Measurements from ENCODE around the gene DNM1. TPM values are rescaled to one million over a fixed set of nuclear protein-coding genes. Genes with fewer than 3 reads are reported as not detected.
"Not testable (repeated sequence)": the region's sequence is repeated elsewhere in the genome, so short reads cannot be mapped to it uniquely, and the experiment has no call there.

Gene DNM1
- total RNA-seq, 1 donor from 2014 or later = 0.13 TPM

GRCh38 chr9:128222880-128223670 is 19.9 kb downstream of the DNM1 start:
- no peak for DNase-seq (ENCODE audit: low read depth in 2 of 2)

- no peak for DNase-seq (ENCODE audit: low read depth in 2 of 2)
Observed at GRCh38 chr9:128224877-128225276, 21.7 kb downstream of the DNM1 start.

- no peak for DNase-seq (ENCODE audit: low read depth in 2 of 2)
Observed at GRCh38 chr9:128225770-128226411, 22.7 kb downstream of the DNM1 start.

- no peak for DNase-seq (ENCODE audit: low read depth in 2 of 2)
Observed at GRCh38 chr9:128226412-128226801, 23.2 kb downstream of the DNM1 start.

- not testable (repeated sequence) for DNase-seq (ENCODE audit: low read depth in 2 of 2)
Observed at GRCh38 chr9:128230897-128231296, 27.7 kb downstream of the DNM1 start.

- DNase-seq (ENCODE audit: low read depth in 2 of 2) = no peak
Observed at GRCh38 chr9:128231638-128232527, 28.7 kb downstream of the DNM1 start.

GRCh38 chr9:128232528-128233428 is 29.6 kb downstream of the DNM1 start:
- DNase-seq (ENCODE audit: low read depth in 2 of 2) = no peak

- DNase-seq (ENCODE audit: low read depth in 2 of 2) = no peak
Observed at GRCh38 chr9:128233817-128234406, 30.7 kb downstream of the DNM1 start.

GRCh38 chr9:128242124-128242523 is 38.9 kb downstream of the DNM1 start:
- DNase-seq (ENCODE audit: low read depth in 2 of 2) = no peak

GRCh38 chr9:128242828-128243214 is 39.6 kb downstream of the DNM1 start:
- no peak for DNase-seq (ENCODE audit: low read depth in 2 of 2)

GRCh38 chr9:128243215-128244018 is 40.2 kb downstream of the DNM1 start:
- DNase-seq (ENCODE audit: low read depth in 2 of 2) = no peak

GRCh38 chr9:128244091-128244836 is 41.1 kb downstream of the DNM1 start:
- no peak for DNase-seq (ENCODE audit: low read depth in 2 of 2)

GRCh38 chr9:128244837-128245231 is 41.7 kb downstream of the DNM1 start:
- peak in 1 of 2 donors; percentile 17 for DNase-seq (ENCODE audit: low read depth in 2 of 2)

GRCh38 chr9:128245421-128246151 is 42.4 kb downstream of the DNM1 start:
- DNase-seq (ENCODE audit: low read depth in 2 of 2) = peak in 1 of 2 donors; percentile 71

GRCh38 chr9:128246471-128246870 is 43.3 kb downstream of the DNM1 start:
- DNase-seq (ENCODE audit: low read depth in 2 of 2) = no peak

GRCh38 chr9:128247226-128247803 is 44.1 kb downstream of the DNM1 start:
- no peak for DNase-seq (ENCODE audit: low read depth in 2 of 2)

GRCh38 chr9:128249558-128249907 is 46.4 kb downstream of the DNM1 start:
- no peak for DNase-seq (ENCODE audit: low read depth in 2 of 2)

Measured in dermis microvascular lymphatic vessel endothelial cell (primary cell).